ENCODE data around the gene UGT1A7.
"Not testable (repeated sequence)": the region's sequence is repeated elsewhere in the genome, so short reads cannot be mapped to it uniquely, and the experiment has no call there.

UGT1A7 gene

GRCh38 chr2:233680361-233681045 lies 1.2 kb upstream of the UGT1A7 start:
- no peak for DNase-seq (ENCODE audit: low read depth)

DNA sequence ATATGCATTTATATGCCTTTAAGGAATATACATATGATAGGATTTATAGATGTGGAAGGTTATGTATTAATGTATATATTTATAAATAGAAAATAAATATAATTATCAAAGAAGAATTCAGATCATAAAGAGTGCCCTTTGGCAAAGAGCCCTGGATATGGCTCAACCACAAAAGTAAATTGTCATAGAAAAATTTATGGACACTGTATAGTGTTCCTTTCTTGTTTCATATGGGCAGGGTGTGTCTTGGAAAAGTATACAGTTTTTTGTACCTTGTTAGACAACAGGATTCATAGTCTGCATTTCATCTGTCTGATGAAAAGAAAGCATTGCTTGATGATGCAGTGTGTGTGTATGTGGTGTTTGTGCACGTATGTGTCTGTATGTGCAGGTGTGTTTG lies 2.9 kb downstream of the UGT1A7 start:
- DNase-seq (ENCODE audit: low read depth), result no peak

DNA sequence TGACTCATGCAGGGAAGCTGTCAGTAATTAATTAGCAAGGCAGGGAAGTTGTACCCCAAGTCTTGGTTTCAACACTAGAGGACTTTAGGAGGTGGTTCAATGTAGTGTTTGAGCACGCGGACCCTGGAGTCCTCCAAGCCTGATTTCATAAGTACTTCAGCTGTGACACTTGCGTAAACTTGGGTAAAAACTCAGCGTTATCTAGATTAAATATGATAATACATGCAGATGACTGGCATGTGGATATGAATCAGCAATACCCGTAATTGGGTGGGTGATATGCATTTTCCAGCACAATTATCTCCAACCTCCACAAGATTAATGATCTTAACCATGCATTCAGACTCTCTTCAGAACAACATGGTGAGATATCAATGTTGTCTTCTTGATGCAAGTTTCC lies 5.2 kb downstream of the UGT1A7 start:
- no peak for DNase-seq (ENCODE audit: low read depth)

GRCh38 chr2:233688341-233688740 lies 6.6 kb downstream of the UGT1A7 start:
- no peak for DNase-seq (ENCODE audit: low read depth)

- DNase-seq (ENCODE audit: low read depth), result no peak
Measured at GRCh38 chr2:233689031-233689430, 7.3 kb downstream of the UGT1A7 start.

- DNase-seq (ENCODE audit: low read depth), result no peak
Measured at GRCh38 chr2:233689501-233689900, 7.8 kb downstream of the UGT1A7 start.

- no peak for DNase-seq (ENCODE audit: low read depth)
Measured at GRCh38 chr2:233690444-233690843, 8.7 kb downstream of the UGT1A7 start.

DNA sequence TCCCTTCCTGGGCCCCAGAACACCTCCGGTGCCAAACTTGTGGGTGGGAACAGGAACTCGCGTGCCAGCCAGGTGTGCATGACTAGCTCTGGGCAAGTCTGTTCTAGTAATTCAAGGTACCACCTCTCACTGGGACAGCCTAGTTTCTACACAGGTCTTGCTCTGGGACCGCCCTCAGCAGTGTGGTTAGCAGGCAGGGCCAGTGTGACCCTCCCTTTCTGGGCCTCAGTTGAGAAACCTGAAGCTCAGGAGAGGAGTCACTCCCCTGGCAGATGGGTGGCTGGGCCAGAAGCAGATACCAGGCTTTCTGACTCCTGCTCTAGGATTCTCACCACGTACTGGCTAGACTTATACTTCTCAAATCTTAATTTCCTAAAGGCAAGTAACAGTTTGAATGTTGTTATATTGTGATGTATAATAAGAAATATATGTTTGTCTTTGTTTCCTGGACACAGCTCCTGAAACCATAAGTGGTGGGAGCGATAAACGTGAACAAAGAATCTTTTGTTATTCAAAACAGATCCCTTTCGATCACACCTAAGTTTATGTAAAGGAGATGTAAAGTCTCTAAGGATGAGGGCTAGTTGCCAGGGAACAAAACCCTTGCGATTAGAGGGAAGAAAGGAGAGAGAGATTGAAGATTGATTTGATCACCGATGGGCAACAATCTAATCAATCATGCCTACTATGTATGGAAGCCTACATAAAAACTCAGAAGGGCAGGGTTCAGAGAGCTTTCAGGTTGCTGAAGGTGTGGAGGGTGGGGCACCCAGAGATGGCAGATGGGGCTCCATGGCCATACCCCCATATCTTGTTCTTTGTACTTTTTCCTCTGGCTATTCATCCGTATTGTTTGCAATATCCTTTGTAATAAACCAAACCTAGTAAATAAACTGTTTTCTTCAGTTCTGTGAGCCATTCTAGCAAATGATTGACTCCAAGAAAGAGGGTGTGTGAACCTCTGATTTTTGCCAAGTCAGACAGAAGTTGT lies 10.0 kb downstream of the UGT1A7 start:
- no peak for DNase-seq (ENCODE audit: low read depth)

GRCh38 chr2:233692648-233693047 lies 10.9 kb downstream of the UGT1A7 start, which contains the start of gene UGT1A6:
TSS of gene UGT1A6 (plus strand) at chr2:233692890. CDS start at chr2:233693005, 115 bp downstream.
- DNase-seq (ENCODE audit: low read depth), result no peak

GRCh38 chr2:233693963-233694362 lies 12.3 kb downstream of the UGT1A7 start:
- DNase-seq (ENCODE audit: low read depth), result no peak

- DNase-seq (ENCODE audit: low read depth), result no peak
Measured at GRCh38 chr2:233698740-233699139, 17.0 kb downstream of the UGT1A7 start.

DNA sequence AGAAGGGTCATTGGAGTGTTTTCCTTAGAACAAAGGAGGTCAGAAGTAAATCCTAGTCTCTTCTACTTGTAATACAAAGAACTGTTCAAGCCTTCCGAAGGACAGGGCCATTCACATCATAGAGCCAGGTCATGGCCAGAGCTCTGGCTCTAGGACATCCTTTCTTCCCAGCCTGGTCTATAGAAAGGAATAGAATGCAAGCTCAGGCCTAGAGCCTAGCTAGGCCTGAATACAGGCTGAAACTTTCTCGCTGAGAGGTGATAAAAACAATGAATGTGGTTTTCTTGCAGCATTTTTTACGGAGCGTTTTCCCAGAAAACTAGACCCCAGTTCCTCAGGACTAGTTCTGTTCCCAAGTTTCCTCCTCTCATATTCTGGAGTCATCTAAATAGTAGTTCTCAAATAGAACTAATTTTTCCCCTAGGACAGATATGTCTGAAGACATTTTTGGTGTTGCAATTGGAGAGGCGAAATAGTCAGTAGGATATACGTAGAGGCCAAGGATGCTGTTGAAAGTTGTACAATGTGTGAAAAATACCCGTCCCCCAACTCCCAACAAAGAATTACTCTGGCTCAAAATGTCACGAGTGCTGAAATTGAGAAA lies 17.8 kb downstream of the UGT1A7 start:
- no peak for DNase-seq (ENCODE audit: low read depth)

DNA sequence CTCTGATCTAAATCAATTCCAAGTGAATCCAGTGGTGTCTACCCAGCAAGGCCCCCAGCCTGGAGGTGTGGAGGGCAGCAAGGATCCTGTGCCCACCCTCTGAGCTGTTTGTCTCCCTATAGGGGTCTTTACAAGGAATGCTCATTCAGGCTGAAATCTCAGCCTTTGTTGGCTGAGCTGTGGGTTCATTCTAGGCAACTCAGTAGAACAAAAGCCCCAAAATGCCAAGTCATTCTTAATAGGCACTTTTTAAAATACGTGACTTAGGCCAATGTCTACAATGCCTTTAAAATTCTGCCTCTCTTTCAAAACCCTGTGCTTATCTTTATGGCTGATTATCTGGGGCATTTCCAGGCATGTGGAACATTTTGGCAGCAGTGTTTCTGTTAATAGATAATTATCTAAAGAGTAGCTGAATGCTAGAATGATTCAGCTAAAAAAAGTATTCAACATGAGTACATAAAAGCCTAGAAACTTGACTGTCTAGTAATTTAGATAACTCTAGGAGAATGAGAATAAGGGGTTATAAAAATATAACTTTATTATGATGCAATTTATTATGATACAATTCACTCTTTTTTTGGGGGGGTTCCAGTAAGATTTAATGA lies 18.4 kb downstream of the UGT1A7 start:
- DNase-seq (ENCODE audit: low read depth), result no peak

DNA sequence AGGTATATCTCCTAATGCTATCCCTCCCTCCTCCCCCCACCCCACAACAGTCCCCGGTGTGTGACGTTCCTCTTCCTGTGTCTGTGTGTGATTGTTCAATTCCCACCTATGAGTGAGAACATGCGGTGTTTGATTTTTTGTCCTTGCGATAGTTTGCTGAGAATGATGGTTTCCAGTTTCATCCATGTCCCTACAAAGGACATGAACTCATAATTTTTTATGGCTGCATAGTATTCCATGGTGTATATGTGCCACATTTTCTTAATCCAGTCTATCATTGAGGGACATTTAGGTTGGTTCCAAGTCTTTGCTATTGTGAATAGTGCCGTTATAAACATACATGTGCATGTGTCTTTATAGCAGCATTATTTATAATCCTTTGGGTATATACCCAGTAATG lies 19.1 kb downstream of the UGT1A7 start:
- not testable (repeated sequence) for DNase-seq (ENCODE audit: low read depth)

GRCh38 chr2:233702238-233702637 lies 20.5 kb downstream of the UGT1A7 start:
- DNase-seq (ENCODE audit: low read depth), result no peak

GRCh38 chr2:233705911-233706506 lies 24.3 kb downstream of the UGT1A7 start:
- DNase-seq (ENCODE audit: low read depth), result no peak

DNA sequence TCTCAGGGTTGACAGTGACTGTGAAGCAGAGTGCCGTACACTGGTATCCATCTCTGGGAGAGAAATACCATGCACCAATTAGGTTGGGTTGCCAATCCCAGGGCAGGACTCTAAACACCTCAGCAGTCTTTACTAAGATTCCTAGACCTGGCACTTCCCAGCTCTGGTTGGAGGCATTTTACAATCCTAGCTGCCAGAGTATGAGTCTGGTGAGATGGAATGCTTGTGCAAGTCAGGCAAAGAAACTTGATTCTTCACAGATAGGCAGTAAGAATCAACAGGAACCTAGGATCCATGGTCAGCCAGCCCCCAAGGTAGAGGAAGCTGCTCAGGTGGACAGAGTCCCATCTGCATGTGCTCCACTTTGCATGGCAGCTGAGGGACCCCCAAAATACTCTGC lies 25.0 kb downstream of the UGT1A7 start:
- no peak for DNase-seq (ENCODE audit: low read depth)

DNA sequence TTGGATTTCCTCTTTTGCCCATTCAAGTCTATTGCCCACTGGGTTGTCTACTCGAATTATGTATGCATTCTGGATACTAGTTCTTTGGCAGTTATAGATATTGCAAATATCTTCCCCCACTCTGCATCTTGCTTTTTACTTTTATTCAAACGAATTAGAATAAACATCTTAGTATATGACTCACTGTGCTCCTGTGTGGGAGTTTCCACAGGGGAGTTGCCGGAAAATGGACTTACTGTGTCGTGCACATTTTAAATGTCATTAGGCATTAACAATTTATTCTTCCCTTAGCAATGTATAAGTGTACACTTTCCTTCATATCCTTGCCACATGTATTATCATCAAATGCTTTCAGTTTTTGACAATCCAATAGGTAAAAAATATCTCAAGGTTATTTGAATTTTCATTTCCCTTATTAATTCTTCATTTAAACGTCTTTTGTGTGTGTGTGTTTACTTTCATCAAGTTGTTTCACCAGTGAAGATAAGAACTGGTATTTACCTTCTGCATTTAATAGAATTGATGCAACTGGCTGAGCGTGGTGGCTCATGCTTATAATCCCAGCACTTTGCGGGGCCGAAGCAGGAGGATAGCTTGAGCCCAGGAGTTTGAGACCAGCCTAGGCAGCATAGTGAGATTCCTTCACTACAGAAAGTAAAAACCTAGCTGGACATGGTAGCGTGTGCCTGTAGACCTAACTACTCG lies 26.4 kb downstream of the UGT1A7 start:
- DNase-seq (ENCODE audit: low read depth), result no peak

GRCh38 chr2:233708942-233709341 lies 27.2 kb downstream of the UGT1A7 start:
- DNase-seq (ENCODE audit: low read depth), result no peak

- peak; percentile 51 for DNase-seq (ENCODE audit: low read depth)
Measured at GRCh38 chr2:233711312-233712008, 29.8 kb downstream of the UGT1A7 start.
